B cell (primary cell): ENCODE measurements around the gene NBAS. TPM values are rescaled to one million over a fixed set of nuclear protein-coding genes. Genes with fewer than 3 reads are reported as not detected.

ENCODE experiments used
- ATAC-seq: fragments of 200-7000 bp; cut with Tn5 transposase; one replicate; pipeline ENCODE4 v1.10.0; 2021; ENCODE audit warnings: low read depth, mild to moderate bottlenecking, moderate number of reproducible peaks, moderate library complexity
- CTCF ChIA-PET: fragments of 350-600 bp; sonication (Branson Sonifier 250); formaldehyde crosslinking; loops from one replicate; lab custom pipeline; 2021; ENCODE audit warnings: antibody characterized with exemption, inconsistent platforms; lab: Charles Lee
- POLR2A ChIA-PET: fragments of 350-600 bp; sonication (Branson Sonifier 250); formaldehyde crosslinking; loops from one replicate; lab custom pipeline; 2021; ENCODE audit warnings: antibody characterized with exemption; lab: Charles Lee
- DNase-seq: peaks from one replicate; pipeline ENCODE4 v3.0.0; 2013
- H2AFZ ChIP-seq: 2 replicates; pipeline ENCODE4 v1.6.1; 2012; ENCODE audit warnings: mild to moderate bottlenecking, low read depth, low read length; ENCODE audit not compliant: insufficient read depth, poor library complexity, severe bottlenecking
- H3K27ac ChIP-seq, 2 donors: 1 replicate in 1 of 2; 2 replicates in 1 of 2; pipeline ENCODE4 v1.5.1; 2012 to 2013; ENCODE audit warnings: low read length in 2 of 2, mild to moderate bottlenecking in 2 of 2, moderate library complexity in 1 of 2
- H3K27me3 ChIP-seq, 4 experiments: fragments of 200-600 bp in 1 of 4; sonication (generic) in 1 of 4; replicated peaks in 1 of 4; 1 replicate in 2 of 4; 2 replicates in 2 of 4; pipeline versions ENCODE4 v1.6.1 to v1.7.0; 2013 to 2016; ENCODE audit warnings: low read length in 3 of 4, mild to moderate bottlenecking in 2 of 4, mixed read lengths in 1 of 4, moderate library complexity in 1 of 4; ENCODE audit not compliant: insufficient read depth in 4 of 4, control insufficient read depth in 3 of 4; ENCODE audit errors: control extremely low read depth in 1 of 4
- H3K36me3 ChIP-seq, 2 experiments: replicated peaks in 1 of 2; 1 replicate in 1 of 2; 2 replicates in 1 of 2; pipeline versions ENCODE4 v1.6.1 to v1.7.1; 2013; ENCODE audit warnings: low read length in 1 of 2; ENCODE audit not compliant: insufficient read depth in 2 of 2, control insufficient read depth in 1 of 2; ENCODE audit errors: control extremely low read depth in 1 of 2, extremely low read depth in 1 of 2
- H3K4me1 ChIP-seq, 2 donors: fragments of 200-600 bp in 1 of 2; sonication (generic) in 1 of 2; 1 replicate in 1 of 2; 2 replicates in 1 of 2; pipeline versions ENCODE4 v1.5.1 to v1.6.1; 2013 to 2017; ENCODE audit warnings: low read length in 2 of 2; ENCODE audit not compliant: control insufficient read depth in 2 of 2, insufficient read depth in 2 of 2
- H3K4me2 ChIP-seq: replicated peaks from 2 replicates; pipeline ENCODE3; 2012; ENCODE audit warnings: mild to moderate bottlenecking, low read depth, low read length; ENCODE audit not compliant: poor library complexity, severe bottlenecking
- H3K4me3 ChIP-seq, 5 experiments: fragments of 200-600 bp in 1 of 5; sonication (generic) in 1 of 5; 1 replicate in 3 of 5; 2 replicates in 2 of 5; pipeline versions ENCODE4 v1.5.1 to v1.7.0; 2011 to 2016; ENCODE audit warnings: low read length in 4 of 5, mild to moderate bottlenecking in 4 of 5, low read depth in 2 of 5, control low read depth in 1 of 5, moderate library complexity in 1 of 5; ENCODE audit not compliant: insufficient read depth in 1 of 5; ENCODE audit errors: control extremely low read depth in 1 of 5, extremely low read depth in 1 of 5
- H3K79me2 ChIP-seq: fragments of 200-600 bp; sonication (generic); one replicate; pipeline ENCODE4 v1.6.0; 2016; ENCODE audit warnings: low read length; ENCODE audit not compliant: control insufficient read depth, insufficient read depth
- H3K9ac ChIP-seq: fragments of 200-600 bp; sonication (generic); 2 replicates; pipeline ENCODE4 v1.6.1; 2017; ENCODE audit warnings: mild to moderate bottlenecking, low read length, moderate library complexity
- H3K9me3 ChIP-seq, 3 donors: one replicate each; pipeline versions ENCODE4 v1.6.1 to v1.7.1; 2013; ENCODE audit warnings: low read length in 2 of 3; ENCODE audit not compliant: control insufficient read depth in 2 of 3, insufficient read depth in 1 of 3; ENCODE audit errors: control extremely low read depth in 1 of 3
- H4K20me1 ChIP-seq: 2 replicates; pipeline ENCODE4 v1.6.0; 2012; ENCODE audit warnings: mild to moderate bottlenecking, low read length; ENCODE audit not compliant: insufficient read depth, control insufficient read depth, poor library complexity, severe bottlenecking
- H3K27ac Mint-ChIP-seq: one replicate; pipeline ENCODE4 v1.8.0; 2021; ENCODE audit warnings: mixed read lengths
- H3K27me3 Mint-ChIP-seq: one replicate; pipeline ENCODE4 v1.8.0; 2021; ENCODE audit warnings: mixed read lengths
- H3K4me1 Mint-ChIP-seq: one replicate; pipeline ENCODE4 v1.8.0; 2021; ENCODE audit warnings: mixed read lengths
- H3K4me3 Mint-ChIP-seq: one replicate; pipeline ENCODE4 v1.8.0; 2021; ENCODE audit warnings: mixed read lengths
- H3K9me3 Mint-ChIP-seq: one replicate; pipeline ENCODE4 v1.8.0; 2022; ENCODE audit warnings: mixed read lengths; ENCODE audit not compliant: insufficient read depth
- EZH2 ChIP-seq: IDR thresholded peaks from 2 replicates; pipeline ENCODE4 v1.6.1; 2012; ENCODE audit warnings: borderline replicate concordance, low read depth, mild to moderate bottlenecking, moderate library complexity, low read length; ENCODE audit not compliant: insufficient read depth, poor library complexity, severe bottlenecking
- WGBS: methylation state at CpG from one replicate; pipeline ENCODE4 v1.1.5; 2013; ENCODE audit warnings: missing lambda C conversion rate; ENCODE audit not compliant: insufficient coverage; 5-methylcytosine and 5-hydroxymethylcytosine counted together
- intact Hi-C: fragments of 100-400 bp; cut with micrococcal nuclease; formaldehyde crosslinking; loops from one replicate; pipeline ENCODE4 v1.10.0; 2022
- polyA plus RNA-seq: library from polyadenylated mRNA; depleted of rRNA; stranded (reverse); fragments of >200 nt; gene quantifications from 2 replicates; pipeline ENCODE4 v1.2.3, GENCODE V29; 2012
- total RNA-seq, 2 donors: library from RNA; stranded (reverse); fragments of 120-200 nt in 1 of 2; gene quantifications; 1 replicate in 1 of 2; 2 replicates in 1 of 2; pipeline versions ENCODE4 v1.2.3 to v1.2.4, GENCODE V29; 2013 to 2022
- TF ChIP-seq, protein P1 (sequence below): fragments of 200-600 bp; IDR thresholded peaks from one replicate; pipeline ENCODE4 v1.8.0; 2022; ENCODE audit warnings: antibody characterized with exemption, mild to moderate bottlenecking

Gene NBAS
- total and polyA plus RNA-seq, 2 donors (not counting 1 experiment from before 2014, with no cell fraction given) = 10.6 to 37.3 TPM

DNA sequence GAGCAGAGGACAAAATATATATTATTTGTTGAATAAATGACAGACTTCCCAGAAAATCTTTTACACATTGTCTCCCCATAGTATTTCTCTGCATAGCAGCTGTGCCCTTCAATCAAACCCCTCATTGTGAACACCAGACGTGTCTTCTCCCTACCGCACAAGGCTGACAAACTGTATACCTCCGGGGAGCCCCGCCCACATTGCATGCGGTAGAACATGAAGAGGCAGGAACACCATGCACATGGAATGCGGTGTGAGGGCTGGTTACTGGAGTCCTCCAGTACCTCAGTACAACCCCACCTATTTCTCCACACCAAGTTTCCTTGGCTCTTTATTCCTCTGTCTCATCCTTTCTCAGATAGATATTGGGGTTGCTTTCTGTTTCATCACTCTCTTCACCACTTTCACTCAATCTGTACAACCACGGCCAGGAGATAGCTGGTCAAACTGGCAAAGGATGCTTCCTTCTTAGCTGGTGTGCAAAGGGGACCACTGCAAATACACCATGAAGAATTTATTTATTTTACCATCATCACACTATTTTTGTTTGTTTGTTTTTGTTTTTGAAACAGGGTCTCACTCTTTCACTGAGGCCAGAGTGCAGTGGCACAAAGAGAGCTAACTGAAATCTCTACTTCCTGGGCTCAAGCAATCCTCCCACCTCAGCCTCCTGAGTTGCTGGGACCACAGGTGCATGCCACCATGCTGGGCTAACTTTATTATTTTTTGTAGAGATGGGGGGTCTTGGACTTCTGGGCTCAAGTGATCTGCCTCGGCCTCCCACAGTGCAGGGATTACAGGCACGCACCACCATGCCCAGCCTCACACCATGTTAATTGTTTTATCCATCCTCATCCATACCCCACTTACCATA, 2.3 kb upstream of the NBAS start:
- ATAC-seq = no peak
- peaks cover 32% of the 10 kb centered on the region for H3K4me1 Mint-ChIP-seq
- no peaks in the 10 kb centered on the region for H3K9me3 ChIP-seq
- no peak overlapping the region for H3K4me3 ChIP-seq
- no peak for TF ChIP-seq EZH2
- TF ChIP-seq, protein P1, sequence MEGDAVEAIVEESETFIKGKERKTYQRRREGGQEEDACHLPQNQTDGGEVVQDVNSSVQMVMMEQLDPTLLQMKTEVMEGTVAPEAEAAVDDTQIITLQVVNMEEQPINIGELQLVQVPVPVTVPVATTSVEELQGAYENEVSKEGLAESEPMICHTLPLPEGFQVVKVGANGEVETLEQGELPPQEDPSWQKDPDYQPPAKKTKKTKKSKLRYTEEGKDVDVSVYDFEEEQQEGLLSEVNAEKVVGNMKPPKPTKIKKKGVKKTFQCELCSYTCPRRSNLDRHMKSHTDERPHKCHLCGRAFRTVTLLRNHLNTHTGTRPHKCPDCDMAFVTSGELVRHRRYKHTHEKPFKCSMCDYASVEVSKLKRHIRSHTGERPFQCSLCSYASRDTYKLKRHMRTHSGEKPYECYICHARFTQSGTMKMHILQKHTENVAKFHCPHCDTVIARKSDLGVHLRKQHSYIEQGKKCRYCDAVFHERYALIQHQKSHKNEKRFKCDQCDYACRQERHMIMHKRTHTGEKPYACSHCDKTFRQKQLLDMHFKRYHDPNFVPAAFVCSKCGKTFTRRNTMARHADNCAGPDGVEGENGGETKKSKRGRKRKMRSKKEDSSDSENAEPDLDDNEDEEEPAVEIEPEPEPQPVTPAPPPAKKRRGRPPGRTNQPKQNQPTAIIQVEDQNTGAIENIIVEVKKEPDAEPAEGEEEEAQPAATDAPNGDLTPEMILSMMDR = no peak
- H3K9ac ChIP-seq = no peak overlapping the region
- H2AFZ ChIP-seq = no peak overlapping the region
- H3K27ac Mint-ChIP-seq = no peak overlapping the region
- intact Hi-C loops = no loop called here
- no peaks in the 10 kb centered on the region for H3K27me3 ChIP-seq
- H3K27ac ChIP-seq = no peak overlapping the region
- DNase-seq = no peak
- ChIA-PET CTCF (no interaction called here), POLR2A (no interaction called here)
- H3K27me3 Mint-ChIP-seq = peaks cover 13% of the 10 kb centered on the region
- 100% methylated on average over 5 of the region's 9 CpGs for WGBS
- no peaks in the 10 kb centered on the region for H3K9me3 Mint-ChIP-seq
- H3K36me3 ChIP-seq = no peaks in the 10 kb centered on the region
- no peak overlapping the region for H3K4me3 Mint-ChIP-seq
- H3K79me2 ChIP-seq = peaks cover 30% of the 10 kb centered on the region
- H4K20me1 ChIP-seq = no peaks in the 10 kb centered on the region
- H3K4me2 ChIP-seq = no peak overlapping the region
- peaks cover 12% of the 10 kb centered on the region in 2 donors for H3K4me1 ChIP-seq

DNA sequence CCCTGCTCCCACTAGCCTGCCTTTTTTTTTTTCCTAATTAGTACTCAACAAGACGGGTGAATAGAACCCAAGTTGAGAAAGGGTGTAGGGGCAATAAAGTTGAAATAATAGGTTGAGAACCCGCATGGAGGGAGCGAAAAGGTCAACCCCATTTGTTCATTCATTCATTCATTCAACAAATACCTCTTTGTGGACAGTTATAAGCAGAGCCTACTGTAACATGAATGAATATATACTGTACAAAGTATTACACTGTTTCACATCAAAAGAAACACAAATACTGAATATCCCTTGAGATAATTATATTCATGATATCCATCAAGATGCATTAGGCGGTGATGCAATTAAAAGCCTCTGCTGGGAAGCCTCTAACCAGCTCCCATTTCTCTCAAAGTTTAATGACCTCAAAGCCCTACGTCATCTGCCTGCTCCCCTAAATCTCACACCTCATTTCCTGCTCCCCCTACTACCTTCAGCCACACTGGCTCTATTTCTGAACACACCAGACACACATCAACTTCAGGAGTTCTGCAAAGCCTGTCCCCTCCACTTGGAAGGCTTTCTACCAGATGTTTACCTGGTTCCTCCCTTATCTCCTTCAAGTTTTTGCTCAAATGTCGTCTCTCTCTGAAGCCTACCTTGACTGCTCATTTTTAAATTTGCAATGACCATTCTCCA, 1.4 kb upstream of the NBAS start:
- Mint-ChIP-seq H3K27ac (no peak overlapping the region), H3K4me3 (peak overlapping the region; percentile 100), H3K9me3 (no peaks in the 10 kb centered on the region), H3K4me1 (peaks cover 38% of the 10 kb centered on the region), H3K27me3 (peaks cover 10% of the 10 kb centered on the region)
- no peaks in the 10 kb centered on the region for H3K27me3 ChIP-seq
- ATAC-seq = no peak
- peaks cover 36% of the 10 kb centered on the region for H3K79me2 ChIP-seq
- WGBS = 100% methylated on average over 3 of the region's 6 CpGs
- H3K4me3 ChIP-seq = no peak overlapping the region
- H3K9ac ChIP-seq = no peak overlapping the region
- H3K9me3 ChIP-seq = no peaks in the 10 kb centered on the region
- no peak for DNase-seq
- ChIA-PET CTCF (interaction anchor here (5.2 kb wide), 1 partner anchor 14 kb away, joined by 34 read pairs; no protein-coding TSS in a partner anchor), POLR2A (no interaction called here)
- intact Hi-C loops = no loop called here
- peaks cover 12 to 15% of the 10 kb centered on the region in 2 donors for H3K4me1 ChIP-seq
- no peak overlapping the region for H3K27ac ChIP-seq
- peak overlapping the region; percentile 75 for H3K4me2 ChIP-seq
- H3K36me3 ChIP-seq = no peaks in the 10 kb centered on the region
- H4K20me1 ChIP-seq = no peaks in the 10 kb centered on the region
- TF ChIP-seq, protein P1 = no peak
- TF ChIP-seq EZH2 = no peak
- peak overlapping the region; percentile 91 for H2AFZ ChIP-seq
